SK-N-MC (cell line): Measurements from ENCODE around the gene IL22.
"Not testable (repeated sequence)": the region's sequence is repeated elsewhere in the genome, so short reads cannot be mapped to it uniquely, and the experiment has no call there.

ENCODE experiments used
- DNase-seq: peaks from one replicate; pipeline ENCODE4 v3.0.0-alpha.2; 2011; ENCODE audit warnings: low read depth, low spot score
- H3K27ac ChIP-seq: fragments of 200-600 bp; sonication (generic); 2 replicates; pipeline ENCODE4 v1.5.1; 2016; ENCODE audit warnings: mixed run types
- H3K36me3 ChIP-seq: fragments of 200-600 bp; sonication (generic); 2 replicates; pipeline ENCODE4 v1.6.1; 2017; ENCODE audit warnings: antibody characterized with exemption, low read length, mixed read lengths; ENCODE audit not compliant: insufficient read depth
- H3K4me3 ChIP-seq: fragments of 200-600 bp; sonication (generic); 2 replicates; pipeline ENCODE4 v1.5.1; 2016
- H3K9ac ChIP-seq: fragments of 200-600 bp; sonication (generic); 2 replicates; pipeline ENCODE4 v1.8.0; 2017; ENCODE audit warnings: mixed run types, mixed read lengths; ENCODE audit not compliant: insufficient read length
- H3K9me3 ChIP-seq: fragments of 200-600 bp; sonication (generic); 2 replicates; pipeline ENCODE4 v1.6.1; 2017; ENCODE audit warnings: low read depth, mild to moderate bottlenecking, antibody characterized with exemption, low read length, moderate library complexity, mixed read lengths
- EZH2 ChIP-seq: fragments of 200-600 bp; sonication (generic); IDR thresholded peaks from one replicate; pipeline ENCODE4 v1.6.1; 2017; ENCODE audit warnings: antibody characterized with exemption
- FOXP2 ChIP-seq: optimal IDR thresholded peaks from 2 replicates; pipeline ENCODE3; 2011; ENCODE audit warnings: mild to moderate bottlenecking, moderate library complexity; ENCODE audit not compliant: insufficient read depth; ENCODE audit errors: extremely low read length, control extremely low read depth
- POLR2AphosphoS5 ChIP-seq: IDR thresholded peaks from 2 replicates; pipeline ENCODE4 v1.6.1; 2012; ENCODE audit warnings: mild to moderate bottlenecking, low read depth, low read length, borderline replicate concordance

IL22 gene

DNA sequence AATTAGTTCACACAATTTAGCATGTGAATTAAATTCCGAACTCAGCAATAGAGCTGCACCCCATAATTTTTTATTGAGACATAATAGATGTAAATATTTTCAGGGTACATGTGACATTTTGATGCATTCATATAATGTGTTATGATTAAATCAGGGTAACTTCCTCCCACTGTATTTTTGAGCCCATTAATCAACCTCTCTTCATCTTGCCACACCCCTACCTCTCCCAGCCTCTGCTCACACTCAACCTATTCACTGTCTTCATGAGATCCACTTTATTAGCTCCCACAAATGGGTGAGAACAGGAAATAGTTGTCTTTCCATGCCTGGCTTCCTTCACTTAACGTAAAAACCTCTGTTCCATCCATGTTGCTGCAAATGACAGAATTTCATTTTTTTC is 42.5 kb downstream of the IL22 start:
- peak overlapping the region; percentile 57 for H3K4me3 ChIP-seq
- H3K9ac ChIP-seq, result no peak overlapping the region
- TF ChIP-seq POLR2AphosphoS5, result no peak
- TF ChIP-seq EZH2, result no peak
- no peak for TF ChIP-seq FOXP2
- H3K36me3 ChIP-seq, result no peaks in the 10 kb centered on the region
- peak overlapping the region; percentile 49; the same call in 1 of the 2 replicates for H3K27ac ChIP-seq
- no peak for DNase-seq
- H3K9me3 ChIP-seq, result peaks cover 7% of the 10 kb centered on the region; the same call in 1 of the 2 replicates

DNA sequence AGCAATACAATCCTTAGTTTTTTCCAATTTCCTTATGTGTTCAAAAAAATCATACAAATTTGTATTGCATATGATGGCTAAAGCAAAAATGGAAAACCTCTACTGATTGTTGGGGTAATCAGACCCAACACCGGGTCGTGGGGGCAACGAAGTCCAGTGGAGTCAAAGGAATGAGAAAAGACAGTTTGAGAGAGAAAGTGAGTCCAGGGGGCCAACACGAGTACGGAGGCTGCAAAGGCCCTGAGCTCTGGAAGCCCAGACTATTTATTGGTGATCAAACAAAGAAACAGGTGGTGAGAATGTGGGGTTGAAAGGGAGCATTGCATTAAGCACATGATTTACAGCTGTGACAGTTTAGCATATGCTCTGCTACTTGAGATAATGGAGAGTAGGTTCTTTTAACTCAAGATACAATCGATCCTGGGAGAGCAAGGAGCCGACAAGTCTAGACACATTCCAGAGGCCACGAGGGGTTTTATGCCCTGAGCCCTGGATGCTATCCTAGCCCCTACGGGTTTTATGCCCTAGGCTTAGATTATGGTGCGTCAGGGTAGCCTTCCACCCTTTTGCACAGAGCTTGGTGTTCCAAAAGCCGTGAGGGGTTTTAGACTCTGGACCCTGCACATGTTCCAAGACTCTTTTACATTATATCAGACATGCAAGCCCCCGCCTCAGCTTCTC is 44.2 kb downstream of the IL22 start:
- H3K9ac ChIP-seq, DNase-seq, H3K27ac ChIP-seq, H3K36me3 ChIP-seq, H3K9me3 ChIP-seq: not testable (repeated sequence)
- peak overlapping the region; percentile 11; the same call in 1 of the 2 replicates for H3K4me3 ChIP-seq

DNA sequence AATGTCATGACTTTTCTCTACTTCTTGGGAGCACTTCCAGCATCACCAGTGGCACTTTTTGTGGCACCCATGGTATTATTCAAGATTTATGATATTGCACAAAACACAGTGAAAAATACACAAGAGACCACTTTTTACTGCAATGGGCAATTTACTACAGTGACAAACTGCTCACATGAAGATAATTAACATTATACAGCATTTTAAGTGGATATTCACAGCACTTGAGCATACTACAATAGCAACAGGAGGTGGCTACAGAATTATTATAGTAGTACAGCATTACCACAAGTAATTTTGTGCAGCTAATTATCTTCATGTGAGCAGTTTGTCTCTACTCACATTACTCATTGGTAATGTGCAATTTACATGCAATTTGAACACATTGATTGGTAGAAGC is 46.1 kb downstream of the IL22 start:
- H3K9me3 ChIP-seq, result 0 out of 2 replicates have a peak, but pooled peaks cover 3% of the 10 kb centered on the region
- no peaks in the 10 kb centered on the region for H3K36me3 ChIP-seq
- DNase-seq, result no peak
- no peak overlapping the region for H3K4me3 ChIP-seq
- no peak overlapping the region for H3K9ac ChIP-seq
- no peak overlapping the region for H3K27ac ChIP-seq
- TF ChIP-seq POLR2AphosphoS5 (no peak), FOXP2 (no peak), EZH2 (no peak)

DNA sequence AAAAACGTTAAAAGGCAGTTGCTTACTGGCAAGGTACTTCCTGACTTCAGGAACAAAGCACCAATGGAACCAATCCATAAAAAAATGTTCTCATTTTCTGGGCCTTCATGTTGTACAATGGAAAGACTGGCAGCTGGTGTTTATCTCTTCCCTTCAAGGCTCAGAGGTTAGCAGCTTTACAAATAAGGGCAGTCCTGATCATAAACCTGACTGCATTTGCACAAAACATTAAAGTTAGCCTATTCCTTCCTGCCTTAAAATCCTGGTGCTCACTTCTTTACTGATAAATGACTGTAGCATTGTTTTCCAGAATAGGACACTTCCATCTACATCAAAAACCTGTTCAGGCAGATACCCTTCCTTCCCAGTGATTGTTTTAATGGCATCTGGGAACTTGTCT is 47.0 kb downstream of the IL22 start:
- no peak overlapping the region for H3K4me3 ChIP-seq
- no peaks in the 10 kb centered on the region for H3K36me3 ChIP-seq
- no peak for TF ChIP-seq FOXP2
- TF ChIP-seq EZH2, result no peak
- TF ChIP-seq POLR2AphosphoS5, result no peak
- H3K9ac ChIP-seq, result no peak overlapping the region
- no peak overlapping the region for H3K27ac ChIP-seq
- DNase-seq, result no peak
- no peaks in the 10 kb centered on the region for H3K9me3 ChIP-seq

GRCh38 chr12:68203460-68203875 is 49.9 kb downstream of the IL22 start:
- Histone ChIP-seq H3K9me3 (no peaks in the 10 kb centered on the region), H3K27ac (no peak overlapping the region), H3K36me3 (no peaks in the 10 kb centered on the region), H3K9ac (no peak overlapping the region), H3K4me3 (no peak overlapping the region)
- DNase-seq, result no peak
- TF ChIP-seq EZH2 (no peak), POLR2AphosphoS5 (no peak)

- TF ChIP-seq EZH2 (no peak), POLR2AphosphoS5 (no peak), FOXP2 (no peak)
- Histone ChIP-seq H3K9ac (no peak overlapping the region), H3K4me3 (no peak overlapping the region), H3K9me3 (no peaks in the 10 kb centered on the region), H3K27ac (no peak overlapping the region), H3K36me3 (no peaks in the 10 kb centered on the region)
- DNase-seq, result no peak
Measured at GRCh38 chr12:68200854-68201253, 52.5 kb downstream of the IL22 start.

DNA sequence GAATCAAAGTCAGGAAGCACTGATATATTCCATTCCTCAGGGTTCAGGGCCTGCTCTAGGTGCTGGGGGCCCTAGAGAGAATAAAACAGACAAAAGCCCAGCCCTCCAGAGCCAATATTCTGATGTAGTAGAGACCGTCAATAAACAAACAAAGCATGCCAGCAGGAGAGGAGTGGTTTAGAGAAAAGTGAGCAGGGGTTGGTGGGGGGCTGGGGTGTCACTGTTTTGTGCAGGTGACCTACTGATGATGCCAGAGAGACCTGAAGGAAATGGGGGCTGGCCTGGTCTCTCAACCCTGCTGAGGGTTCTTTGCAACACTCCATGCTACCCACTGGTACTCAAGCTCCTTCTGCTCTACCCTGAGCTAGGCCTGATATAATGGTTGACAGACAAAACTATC is 54.3 kb downstream of the IL22 start:
- Histone ChIP-seq H3K4me3 (no peak overlapping the region), H3K36me3 (no peaks in the 10 kb centered on the region), H3K9me3 (no peaks in the 10 kb centered on the region), H3K9ac (no peak overlapping the region), H3K27ac (no peak overlapping the region)
- no peak for DNase-seq
- TF ChIP-seq POLR2AphosphoS5 (no peak), EZH2 (no peak), FOXP2 (no peak)

DNA sequence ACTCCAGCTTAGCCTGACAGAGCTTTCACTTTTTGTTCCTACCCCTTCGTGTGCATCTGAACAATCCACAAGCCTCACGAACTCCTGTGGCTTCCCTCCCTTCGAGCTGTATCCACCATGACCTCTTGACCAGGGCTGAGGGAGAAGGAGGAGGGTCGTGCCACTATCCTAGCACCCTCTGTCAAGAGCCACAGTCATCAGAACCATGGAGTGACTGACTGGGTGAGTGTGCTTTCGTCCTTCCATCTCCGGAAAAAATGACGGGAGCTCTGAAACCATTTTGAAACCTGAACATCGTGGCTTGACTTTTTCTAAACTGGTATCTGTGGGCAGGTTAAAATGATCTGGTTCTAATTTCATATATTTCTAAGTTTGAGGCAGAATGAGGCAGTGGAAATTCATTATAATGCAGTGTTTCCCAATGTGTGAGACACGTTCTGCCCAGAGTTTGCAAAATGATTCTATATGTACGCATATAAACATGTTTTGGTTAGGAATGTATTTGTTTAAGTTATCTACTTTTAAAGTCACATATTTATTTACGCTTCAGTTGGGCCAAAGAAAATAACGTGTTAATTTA is 54.8 kb downstream of the IL22 start:
- no peak for TF ChIP-seq FOXP2
- no peak for TF ChIP-seq POLR2AphosphoS5
- TF ChIP-seq EZH2, result no peak
- DNase-seq, result no peak

More for the DNA sequence above, 54.8 kb downstream of the IL22 start:
- Histone ChIP-seq H3K4me3 (no peak overlapping the region), H3K27ac (no peak overlapping the region), H3K9ac (no peak overlapping the region), H3K36me3 (no peaks in the 10 kb centered on the region), H3K9me3 (no peaks in the 10 kb centered on the region)
